SU-DHL-6 (cell line): ENCODE data around the gene MAP4K3.

Experiments
- H2AFZ ChIP-seq: fragments of 200-600 bp; sonication (generic); 2 replicates; pipeline ENCODE4 v1.6.1; 2014; ENCODE audit warnings: low read depth, mild to moderate bottlenecking, moderate library complexity, mixed read lengths, antibody characterized with exemption, low read length; ENCODE audit not compliant: severe bottlenecking
- H3F3A ChIP-seq: fragments of 200-600 bp; shearing (Covaris generic); 2 replicates; pipeline ENCODE4 v1.6.0; 2016; ENCODE audit warnings: antibody characterized with exemption, mild to moderate bottlenecking; ENCODE audit not compliant: insufficient read depth
- H3K27ac ChIP-seq: fragments of 200-600 bp; sonication (generic); 2 replicates; pipeline ENCODE4 v1.5.1; 2016; ENCODE audit warnings: low read depth, mild to moderate bottlenecking, low read length, moderate library complexity, mixed read lengths
- H3K27me3 ChIP-seq: fragments of 200-600 bp; sonication (generic), shearing (Covaris generic); 2 replicates; pipeline ENCODE4 v1.6.0; 2014; ENCODE audit warnings: mild to moderate bottlenecking, low read length
- H3K36me3 ChIP-seq: fragments of 200-600 bp; sonication (generic); 2 replicates; pipeline ENCODE4 v1.6.1; 2014; ENCODE audit warnings: mild to moderate bottlenecking, low read length, mixed read lengths
- H3K4me2 ChIP-seq: fragments of 300-600, 200-600 bp; shearing (Covaris generic), sonication (generic); 2 replicates; pipeline ENCODE4 v1.6.0; 2014; ENCODE audit warnings: low read length, low read depth, mild to moderate bottlenecking; ENCODE audit not compliant: poor library complexity, severe bottlenecking
- H3K4me3 ChIP-seq: fragments of 200-600 bp; sonication (generic); 2 replicates; pipeline ENCODE4 v1.5.1; 2014; ENCODE audit warnings: antibody characterized with exemption, low read length, mild to moderate bottlenecking, mixed read lengths; ENCODE audit not compliant: insufficient read depth, poor library complexity, severe bottlenecking
- H3K79me2 ChIP-seq: fragments of 200-600 bp; sonication (generic); 2 replicates; pipeline ENCODE4 v1.6.1; 2014; ENCODE audit warnings: mild to moderate bottlenecking, low read length, moderate library complexity; ENCODE audit not compliant: insufficient read depth
- H3K9ac ChIP-seq: fragments of 200-600 bp; sonication (generic); 2 replicates; pipeline ENCODE4 v1.7.0; 2014; ENCODE audit warnings: mild to moderate bottlenecking, low read length
- H3K9me2 ChIP-seq: fragments of 200-600 bp; sonication (generic); replicated peaks from 2 replicates; pipeline ENCODE4 v1.6.1; 2014; ENCODE audit warnings: low read length; ENCODE audit not compliant: insufficient read depth
- H3K9me3 ChIP-seq: fragments of 200-600 bp; sonication (generic); 2 replicates; pipeline ENCODE4 v1.6.1; 2014; ENCODE audit warnings: low read length, mixed read lengths; ENCODE audit not compliant: insufficient read depth
- H4K20me1 ChIP-seq: fragments of 200-600 bp; sonication (generic); 2 replicates; pipeline ENCODE4 v1.6.1; 2014; ENCODE audit warnings: low read depth, mild to moderate bottlenecking, antibody characterized with exemption, low read length, moderate library complexity, mixed read lengths
- EZH2phosphoT487 ChIP-seq: fragments of 200-600 bp; sonication (generic), shearing (Covaris generic); conservative IDR thresholded peaks from 2 replicates; pipeline ENCODE4 v1.6.1; 2018; ENCODE audit warnings: mild to moderate bottlenecking, antibody characterized with exemption, low read length, moderate library complexity, mixed read lengths
- TF ChIP-seq, protein P1 (sequence below): fragments of 200-600 bp; sonication (generic); IDR thresholded peaks from one replicate; pipeline ENCODE4 v1.5.1; 2017; ENCODE audit warnings: antibody characterized with exemption, mild to moderate bottlenecking, low read length, moderate library complexity; ENCODE audit not compliant: insufficient read depth, poor library complexity, severe bottlenecking

The MAP4K3 gene

DNA sequence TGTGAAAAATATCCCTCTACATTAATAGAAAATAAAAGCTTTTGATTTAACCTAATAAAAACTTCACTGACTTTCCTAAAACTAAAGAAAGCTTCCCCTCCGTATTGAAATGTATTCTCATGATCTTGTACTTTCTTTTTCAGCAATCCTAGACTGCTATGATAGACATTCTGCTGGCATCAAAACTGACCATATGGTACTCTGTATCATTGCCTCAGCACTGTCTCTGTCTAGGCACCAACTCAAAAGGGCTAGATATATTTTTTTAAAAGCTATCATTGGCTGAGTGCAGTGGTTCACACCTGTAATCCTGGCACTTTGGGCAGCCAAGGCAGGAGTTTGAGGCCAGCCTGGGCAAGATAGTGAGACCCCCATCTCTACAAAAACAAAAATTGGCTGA is 226.2 kb downstream of the MAP4K3 start:
- Histone ChIP-seq H3K4me3 (no peak overlapping the region), H3K9me2 (no peaks in the 10 kb centered on the region), H3K9ac (no peak overlapping the region), H3K27ac (no peak overlapping the region), H3K79me2 (no peaks in the 10 kb centered on the region), H4K20me1 (no peaks in the 10 kb centered on the region), H2AFZ (no peak overlapping the region), H3F3A (no peaks in the 10 kb centered on the region), H3K4me2 (no peak overlapping the region), H3K9me3 (no peaks in the 10 kb centered on the region), H3K36me3 (no peaks in the 10 kb centered on the region), H3K27me3 (no peaks in the 10 kb centered on the region)
- TF ChIP-seq, protein P1, sequence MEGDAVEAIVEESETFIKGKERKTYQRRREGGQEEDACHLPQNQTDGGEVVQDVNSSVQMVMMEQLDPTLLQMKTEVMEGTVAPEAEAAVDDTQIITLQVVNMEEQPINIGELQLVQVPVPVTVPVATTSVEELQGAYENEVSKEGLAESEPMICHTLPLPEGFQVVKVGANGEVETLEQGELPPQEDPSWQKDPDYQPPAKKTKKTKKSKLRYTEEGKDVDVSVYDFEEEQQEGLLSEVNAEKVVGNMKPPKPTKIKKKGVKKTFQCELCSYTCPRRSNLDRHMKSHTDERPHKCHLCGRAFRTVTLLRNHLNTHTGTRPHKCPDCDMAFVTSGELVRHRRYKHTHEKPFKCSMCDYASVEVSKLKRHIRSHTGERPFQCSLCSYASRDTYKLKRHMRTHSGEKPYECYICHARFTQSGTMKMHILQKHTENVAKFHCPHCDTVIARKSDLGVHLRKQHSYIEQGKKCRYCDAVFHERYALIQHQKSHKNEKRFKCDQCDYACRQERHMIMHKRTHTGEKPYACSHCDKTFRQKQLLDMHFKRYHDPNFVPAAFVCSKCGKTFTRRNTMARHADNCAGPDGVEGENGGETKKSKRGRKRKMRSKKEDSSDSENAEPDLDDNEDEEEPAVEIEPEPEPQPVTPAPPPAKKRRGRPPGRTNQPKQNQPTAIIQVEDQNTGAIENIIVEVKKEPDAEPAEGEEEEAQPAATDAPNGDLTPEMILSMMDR, result no peak
- no peak for TF ChIP-seq EZH2phosphoT487

DNA sequence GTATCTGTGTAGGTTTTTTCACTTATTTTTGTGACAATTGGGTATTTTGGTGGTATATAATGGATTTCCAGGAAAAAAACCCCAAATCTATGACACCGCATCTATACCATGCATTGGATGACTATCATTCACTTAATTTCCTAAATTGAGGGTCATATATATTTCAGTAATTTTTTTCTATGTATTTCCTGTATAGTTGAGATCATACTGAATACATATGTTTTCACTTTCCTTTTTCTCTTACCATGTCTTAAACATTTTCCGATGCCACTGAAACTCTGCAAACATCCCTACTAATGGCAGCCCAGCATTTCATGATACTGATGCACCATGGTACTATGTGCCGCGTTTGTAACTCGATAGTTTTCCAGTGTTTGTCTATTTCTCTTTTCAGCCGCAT is 233.7 kb downstream of the MAP4K3 start:
- H3K4me3 ChIP-seq, result no peak overlapping the region
- no peaks in the 10 kb centered on the region for H3K36me3 ChIP-seq
- no peak overlapping the region for H2AFZ ChIP-seq
- H3K9me2 ChIP-seq, result no peaks in the 10 kb centered on the region
- no peaks in the 10 kb centered on the region for H4K20me1 ChIP-seq
- H3K27ac ChIP-seq, result no peak overlapping the region
- H3K4me2 ChIP-seq, result no peak overlapping the region
- H3F3A ChIP-seq, result no peaks in the 10 kb centered on the region
- H3K79me2 ChIP-seq, result no peaks in the 10 kb centered on the region
- H3K9ac ChIP-seq, result no peak overlapping the region
- TF ChIP-seq, protein P1, result no peak
- no peak for TF ChIP-seq EZH2phosphoT487
- no peaks in the 10 kb centered on the region for H3K27me3 ChIP-seq
- no peaks in the 10 kb centered on the region for H3K9me3 ChIP-seq

DNA sequence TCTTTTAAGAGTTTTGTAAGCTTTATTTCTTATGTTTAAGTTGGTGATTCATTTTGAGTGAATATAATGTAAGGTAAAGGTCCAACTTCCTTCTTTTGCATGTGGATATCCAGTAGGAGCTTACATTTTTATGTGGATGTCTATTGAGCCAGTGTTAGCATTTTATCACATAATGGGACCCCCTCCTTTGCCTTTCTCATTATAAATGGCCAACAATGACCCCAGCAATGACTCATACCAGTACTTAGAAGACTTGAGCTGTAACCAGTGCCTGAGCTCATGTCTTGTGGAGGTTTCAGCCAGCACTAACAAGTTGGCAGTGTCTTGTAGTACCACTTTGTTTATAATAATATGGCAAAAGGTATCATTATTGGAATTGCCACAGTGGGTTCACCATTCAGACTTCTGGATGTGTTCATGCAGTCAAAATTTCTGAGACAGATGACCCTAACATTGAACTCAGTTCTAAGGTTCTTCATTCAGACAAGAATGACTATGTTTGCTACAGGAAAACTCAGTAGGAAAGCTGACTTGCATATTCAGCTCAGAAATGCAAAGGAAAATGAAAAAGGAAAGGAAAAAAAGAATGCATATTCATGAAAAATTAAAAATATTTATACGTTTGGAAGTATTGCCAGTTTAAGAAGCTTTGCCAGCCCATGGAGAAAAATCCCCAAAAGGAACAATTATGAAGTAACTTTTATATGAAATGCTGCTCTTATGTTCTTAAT is 234.3 kb downstream of the MAP4K3 start:
- Histone ChIP-seq H3K9me2 (no peaks in the 10 kb centered on the region), H3F3A (no peaks in the 10 kb centered on the region), H4K20me1 (no peaks in the 10 kb centered on the region), H3K4me3 (no peak overlapping the region), H3K27me3 (no peaks in the 10 kb centered on the region), H2AFZ (no peak overlapping the region), H3K9me3 (no peaks in the 10 kb centered on the region), H3K79me2 (no peaks in the 10 kb centered on the region), H3K27ac (no peak overlapping the region), H3K9ac (no peak overlapping the region), H3K4me2 (no peak overlapping the region), H3K36me3 (no peaks in the 10 kb centered on the region)
- TF ChIP-seq, protein P1, result no peak
- TF ChIP-seq EZH2phosphoT487, result no peak
